H1 (cell line): Measurements from ENCODE around the gene MIA2. TPM values are rescaled to one million over a fixed set of nuclear protein-coding genes. Genes with fewer than 3 reads are reported as not detected.

ENCODE experiments used
- CTCF ChIA-PET: fragments of 300-600 bp; sonication (Branson Sonifier 250); formaldehyde crosslinking; loops from one replicate; lab custom pipeline; 2021; ENCODE audit not compliant: partially characterized antibody; lab: Charles Lee
- POLR2A ChIA-PET: fragments of 300-600 bp; sonication (Branson Sonifier 250); formaldehyde crosslinking; loops from one replicate; lab custom pipeline; 2021; ENCODE audit warnings: inconsistent platforms; ENCODE audit not compliant: partially characterized antibody; lab: Charles Lee
- DNase-seq, 2 experiments: peaks; one replicate each; pipeline versions ENCODE4 v3.0.0 to v3.0.0-alpha.2; 2010 to 2022; ENCODE audit warnings: low spot score in 2 of 2, low read depth in 1 of 2, mixed read lengths in 1 of 2
- FAIRE-seq: peaks from 2 replicates; lab custom pipeline; 2011; peaks lifted over from hg19 to GRCh38; lab: Jason Lieb, UNC
- H2AFZ ChIP-seq: 2 replicates; pipeline ENCODE4 v1.8.1; 2012; ENCODE audit warnings: low read length, inconsistent platforms
- H2AK5ac ChIP-seq: 2 replicates; pipeline ENCODE4 v1.6.1; 2013; ENCODE audit warnings: low read depth, low read length
- H2BK120ac ChIP-seq: replicated peaks from 2 replicates; pipeline ENCODE3; 2013; ENCODE audit warnings: low read depth, low read length, inconsistent platforms
- H2BK12ac ChIP-seq: 2 replicates; pipeline ENCODE4 v1.6.1; 2013; ENCODE audit warnings: low read depth, low read length
- H2BK15ac ChIP-seq: 2 replicates; pipeline ENCODE4 v1.6.1; 2013; ENCODE audit warnings: low read length
- H2BK20ac ChIP-seq: 2 replicates; pipeline ENCODE4 v1.6.1; 2013; ENCODE audit warnings: low read length
- H2BK5ac ChIP-seq: 2 replicates; pipeline ENCODE4 v1.6.1; 2013; ENCODE audit warnings: low read depth, low read length
- H3K14ac ChIP-seq: 2 replicates; pipeline ENCODE4 v1.6.1; 2013; ENCODE audit warnings: inconsistent platforms; ENCODE audit not compliant: insufficient read length
- H3K18ac ChIP-seq: 2 replicates; pipeline ENCODE4 v1.6.1; 2013; ENCODE audit warnings: low read length; ENCODE audit errors: extremely low read depth
- H3K23ac ChIP-seq: 2 replicates; pipeline ENCODE4 v1.6.1; 2013; ENCODE audit warnings: inconsistent platforms; ENCODE audit not compliant: insufficient read length
- H3K23me2 ChIP-seq: 2 replicates; pipeline ENCODE4 v1.6.1; 2013; ENCODE audit warnings: low read depth, low read length
- H3K27ac ChIP-seq: 2 replicates; pipeline ENCODE4 v1.6.1; 2011; ENCODE audit warnings: low read depth, low read length, inconsistent platforms
- H3K27me3 ChIP-seq, 4 experiments: replicated peaks in 1 of 4; 1 replicate in 1 of 4; 2 replicates in 3 of 4; pipeline versions ENCODE4 v1.6.1 to v1.8.1; 2011 to 2013; ENCODE audit warnings: low read length in 3 of 4, mild to moderate bottlenecking in 3 of 4, inconsistent platforms in 2 of 4, mixed read lengths in 2 of 4, moderate library complexity in 1 of 4; ENCODE audit not compliant: control insufficient read depth in 3 of 4, insufficient read depth in 3 of 4; ENCODE audit errors: extremely low read depth in 1 of 4
- H3K36me3 ChIP-seq, 4 experiments: 2 replicates each; pipeline versions ENCODE4 v1.6.1 to v1.8.1; 2011 to 2013; ENCODE audit warnings: mild to moderate bottlenecking in 4 of 4, low read length in 3 of 4, moderate library complexity in 2 of 4, control low read depth in 1 of 4, inconsistent platforms in 1 of 4; ENCODE audit not compliant: insufficient read depth in 4 of 4, control insufficient read depth in 2 of 4
- H3K4ac ChIP-seq: replicated peaks from 2 replicates; pipeline ENCODE3; 2013; ENCODE audit warnings: low read length, low read depth, mixed read lengths, inconsistent platforms; ENCODE audit not compliant: insufficient read length
- H3K4me1 ChIP-seq, 4 experiments: replicated peaks in 1 of 4; 1 replicate in 1 of 4; 2 replicates in 3 of 4; pipeline versions ENCODE4 v1.6.1 to v1.8.1; 2011 to 2013; ENCODE audit warnings: low read length in 3 of 4, inconsistent platforms in 2 of 4, mixed read lengths in 1 of 4; ENCODE audit not compliant: insufficient read depth in 4 of 4, control insufficient read depth in 3 of 4
- H3K4me2 ChIP-seq, 2 experiments: 2 replicates each; pipeline versions ENCODE4 v1.6.1 to v1.8.1; 2011 to 2013; ENCODE audit warnings: low read depth in 2 of 2, low read length in 2 of 2, control low read depth in 1 of 2, inconsistent platforms in 1 of 2, mild to moderate bottlenecking in 1 of 2; ENCODE audit not compliant: insufficient read depth in 1 of 2
- H3K4me3 ChIP-seq, 4 experiments: fragments of 200-600, 300-600 bp in 1 of 4; sonication (generic), shearing (Covaris generic), sonication (Bioruptor Twin) in 1 of 4; 2 replicates each; pipeline versions ENCODE4 v1.5.1 to v1.8.1; 2011 to 2016; ENCODE audit warnings: low read length in 4 of 4, low read depth in 3 of 4, control low read depth in 2 of 4, inconsistent platforms in 2 of 4, mild to moderate bottlenecking in 2 of 4, mixed read lengths in 1 of 4, moderate library complexity in 1 of 4; ENCODE audit not compliant: insufficient read depth in 2 of 4; ENCODE audit errors: extremely low read depth in 1 of 4
- H3K56ac ChIP-seq: replicated peaks from 2 replicates; pipeline ENCODE3; 2013; ENCODE audit warnings: low read depth, mild to moderate bottlenecking, mixed read lengths, low read length, inconsistent platforms; ENCODE audit not compliant: insufficient read length
- H3K79me1 ChIP-seq: 2 replicates; pipeline ENCODE4 v1.6.1; 2013; ENCODE audit warnings: low read depth, low read length, control low read depth
- H3K79me2 ChIP-seq, 2 experiments: 2 replicates each; pipeline versions ENCODE4 v1.6.1 to v1.8.1; 2012 to 2013; ENCODE audit warnings: low read length in 2 of 2, mild to moderate bottlenecking in 2 of 2, inconsistent platforms in 1 of 2; ENCODE audit not compliant: insufficient read depth in 2 of 2, control insufficient read depth in 1 of 2
- H3K9ac ChIP-seq, 4 experiments: replicated peaks in 1 of 4; 1 replicate in 1 of 4; 2 replicates in 3 of 4; pipeline versions ENCODE4 v1.6.1 to v1.8.1; 2011 to 2013; ENCODE audit warnings: low read depth in 3 of 4, low read length in 3 of 4, control low read depth in 2 of 4, mild to moderate bottlenecking in 2 of 4, moderate library complexity in 2 of 4, inconsistent platforms in 1 of 4; ENCODE audit errors: extremely low read depth in 1 of 4
- H3K9me3 ChIP-seq, 2 experiments: 2 replicates each; pipeline versions ENCODE4 v1.6.1 to v1.8.1; 2012 to 2013; ENCODE audit warnings: mild to moderate bottlenecking in 2 of 2, moderate library complexity in 2 of 2, control low read depth in 1 of 2, inconsistent platforms in 1 of 2, low read depth in 1 of 2, low read length in 1 of 2, mixed read lengths in 1 of 2; ENCODE audit not compliant: insufficient read depth in 2 of 2
- H4K20me1 ChIP-seq, 2 experiments: replicated peaks in 1 of 2; 2 replicates each; pipeline versions ENCODE3 to v1.8.1; 2011 to 2013; ENCODE audit warnings: inconsistent platforms in 2 of 2, low read length in 2 of 2, mild to moderate bottlenecking in 1 of 2; ENCODE audit not compliant: insufficient read depth in 2 of 2, control insufficient read depth in 1 of 2
- H4K5ac ChIP-seq: 2 replicates; pipeline ENCODE4 v1.6.1; 2013; ENCODE audit warnings: low read length, low read depth, mixed read lengths, inconsistent platforms; ENCODE audit not compliant: insufficient read length
- H4K8ac ChIP-seq: 2 replicates; pipeline ENCODE4 v1.8.0; 2013; ENCODE audit warnings: mild to moderate bottlenecking, moderate library complexity, low read length, inconsistent platforms; ENCODE audit not compliant: insufficient read depth; ENCODE audit errors: extremely low read depth
- H4K91ac ChIP-seq: replicated peaks from 2 replicates; pipeline ENCODE3; 2013; ENCODE audit warnings: low read length, mixed read lengths, inconsistent platforms; ENCODE audit not compliant: insufficient read length
- ATF2 ChIP-seq: IDR thresholded peaks from 2 replicates; pipeline ENCODE4 v1.6.1; 2012; ENCODE audit warnings: low read length, inconsistent platforms
- ATF3 ChIP-seq: IDR thresholded peaks from 2 replicates; pipeline ENCODE4 v1.6.1; 2011; ENCODE audit warnings: low read depth, mild to moderate bottlenecking, low read length; ENCODE audit not compliant: insufficient read depth
- CBX8 ChIP-seq: fragments of 300-800, 300-1000 bp; sonication (generic); IDR thresholded peaks from 2 replicates; pipeline ENCODE4 v1.7.1; 2016; ENCODE audit warnings: low read depth, low read length, borderline replicate concordance
- GTF2F1 ChIP-seq: IDR thresholded peaks from 2 replicates; pipeline ENCODE4 v1.6.1; 2012; ENCODE audit warnings: low read depth, low read length, improper control_type of control experiment, borderline replicate concordance
- JUND ChIP-seq: IDR thresholded peaks from 2 replicates; pipeline ENCODE4 v1.6.1; 2011; ENCODE audit warnings: mild to moderate bottlenecking, improper control_type of control experiment, low read length
- KDM5A ChIP-seq: fragments of 200-600 bp; IDR thresholded peaks from 2 replicates; pipeline ENCODE4 v1.7.1; 2012; ENCODE audit warnings: mild to moderate bottlenecking, low read length, inconsistent platforms, mixed read lengths
- PHF8 ChIP-seq: fragments of 200-600 bp; sonication (generic); conservative IDR thresholded peaks from 2 replicates; pipeline ENCODE4 v1.7.1; 2012; ENCODE audit warnings: low read depth, mild to moderate bottlenecking, inconsistent platforms, low read length, moderate library complexity
- SIRT6 ChIP-seq: IDR thresholded peaks from one replicate; pipeline ENCODE4 v1.7.1; 2012; ENCODE audit warnings: low read length, inconsistent platforms
- TBP ChIP-seq: IDR thresholded peaks from 2 replicates; pipeline ENCODE4 v1.6.1; 2011; ENCODE audit warnings: low read depth, low read length, improper control_type of control experiment
- ZNF274 ChIP-seq: IDR thresholded peaks from 2 replicates; pipeline ENCODE4 v1.7.0; 2012; ENCODE audit warnings: low read length, borderline replicate concordance; ENCODE audit errors: extremely low read depth
- WGBS, 2 experiments: shearing (Covaris generic) in 1 of 2; methylation state at CpG; one replicate each; pipeline versions ENCODE4 v1.1.6 to v1.1.7; 2013 to 2015; ENCODE audit warnings: low lambda C conversion rate in 2 of 2, mixed read lengths in 2 of 2, inconsistent platforms in 1 of 2, low coverage in 1 of 2, missing lambda C conversion rate in 1 of 2; ENCODE audit not compliant: insufficient replicate concordance in 2 of 2, insufficient coverage in 1 of 2, insufficient read length in 1 of 2; ENCODE audit errors: extremely low coverage in 1 of 2, missing lambda C conversion rate in 1 of 2; 5-methylcytosine and 5-hydroxymethylcytosine counted together
- polyA plus RNA-seq, 7 experiments: library from polyadenylated mRNA; depleted of rRNA in 3 of 7; stranded (reverse) in 5 of 7; unstranded in 2 of 7; fragments of >200 nt in 5 of 7; fragments of 200-250 nt in 2 of 7; gene quantifications; 1 replicate in 5 of 7; 2 replicates in 1 of 7; 4 replicates in 1 of 7; pipeline versions ENCODE4 v1.2.1 to v1.2.3, GENCODE V29; 2011 to 2013; ENCODE audit warnings: missing spikeins in 2 of 7, mixed read lengths in 2 of 7
- total RNA-seq: library from RNA; stranded (reverse); fragmentation: NEBNext Ultra II Directional; extraction: Animal tissue kit (Norgen Biotek cat#: 25700); gene quantifications from 2 replicates; pipeline ENCODE4 v1.2.1, GENCODE V29; 2021

Gene MIA2
- total and polyA plus RNA-seq, 2 of the 8 experiments (the other 6 are each of a cell fraction or from before 2014, with no cell fraction given), result 10.1 to 15.0 TPM

- Histone ChIP-seq H4K20me1 (no peaks in the 10 kb centered on the region), H3K4me3 (no peak overlapping the region), H3K79me1 (no peaks in the 10 kb centered on the region), H3K56ac (no peak overlapping the region), H3K27me3 (no peaks in the 10 kb centered on the region), H2AFZ (no peak overlapping the region), H4K8ac (no peak overlapping the region), H3K4me2 (no peak overlapping the region), H3K36me3 (no peaks in the 10 kb centered on the region), H3K9ac (no peak overlapping the region), H3K14ac (no peak overlapping the region), H3K9me3 (no peaks in the 10 kb centered on the region), H2BK120ac (no peak overlapping the region), H2BK12ac (no peak overlapping the region), H3K18ac (no peak overlapping the region), H3K23me2 (no peaks in the 10 kb centered on the region), H4K5ac (no peak overlapping the region), H3K79me2 (no peaks in the 10 kb centered on the region), H3K4me1 (no peaks in the 10 kb centered on the region), H2BK20ac (no peak overlapping the region), H2BK15ac (no peak overlapping the region), H2AK5ac (no peak overlapping the region), H2BK5ac (no peak overlapping the region), H3K27ac (no peak overlapping the region), H4K91ac (no peak overlapping the region), H3K23ac (no peak overlapping the region), H3K4ac (no peak overlapping the region)
- DNase-seq (no peak), FAIRE-seq (no peak)
- ChIA-PET POLR2A (no interaction called here), CTCF (interaction anchor here (0.6 to 2.6 kb wide), 12 partner anchors 13 to 199 kb away, joined by 3 to 21 read pairs (median 5); no protein-coding TSS in a partner anchor)
- 91% methylated on average over 5 of the region's 5 CpGs; no CpG with 5 or more reads in 1 of the 2 experiments for WGBS, 2 experiments
- TF ChIP-seq ATF2, result no peak
- TF ChIP-seq ZNF274, result no peak
- no peak for TF ChIP-seq PHF8
- TF ChIP-seq JUND, result no peak
- no peak for TF ChIP-seq SIRT6
- TF ChIP-seq KDM5A, result no peak
- TF ChIP-seq TBP, result no peak
- no peak for TF ChIP-seq ATF3
- TF ChIP-seq GTF2F1, result no peak
- TF ChIP-seq CBX8, result no peak
Measured at GRCh38 chr14:39230416-39231035, 3.2 kb upstream of the MIA2 start.
